GM12878 (cell line): Measurements from ENCODE around the gene GALNTL6. TPM values are rescaled to one million over a fixed set of nuclear protein-coding genes. Genes with fewer than 3 reads are reported as not detected.

Experiments used
- ATAC-seq: fragments of 200-7000 bp; cut with Tn5 transposase; 3 replicates; pipeline ENCODE4 v1.9.1; 2020; ENCODE audit warnings: mild to moderate bottlenecking, moderate library complexity
- BruUV-seq: library from RNA; stranded (reverse); fragments of 400-500 nt; replicated peaks from 2 replicates; lab custom pipeline; 2021; lab: Mats Ljungman, UMichigan
- CTCF ChIA-PET: fragments of 300-600 bp; sonication (Branson Sonifier 250); formaldehyde crosslinking; extraction: SDS; loops from one replicate; lab custom pipeline; 2021; ENCODE audit warnings: inconsistent platforms; lab: Yijun Ruan, JAX
- POLR2A ChIA-PET: fragments of 350-600 bp; formaldehyde crosslinking; extraction: SDS; loops from one replicate; lab custom pipeline; 2021; ENCODE audit warnings: inconsistent platforms; lab: Charles Lee
- RAD21 ChIA-PET: fragments of 300-600 bp; sonication (Branson Sonifier 250); formaldehyde crosslinking; loops from one replicate; lab custom pipeline; 2023; ENCODE audit warnings: antibody characterized with exemption; ENCODE audit not compliant: unreplicated experiment; lab: Charles Lee
- SMC1A ChIA-PET: fragments of 300-600 bp; sonication (Branson Sonifier 250); formaldehyde crosslinking; loops from one replicate; lab custom pipeline; 2023; ENCODE audit not compliant: unreplicated experiment, uncharacterized antibody; lab: Charles Lee
- DNase-seq: peaks from one replicate; pipeline ENCODE4 v3.0.0-alpha.2; 2011; ENCODE audit warnings: low read depth, low spot score
- FAIRE-seq: peaks from 3 replicates; lab custom pipeline; 2011; peaks lifted over from hg19 to GRCh38; lab: Jason Lieb, UNC
- H2AFZ ChIP-seq: 2 replicates; pipeline ENCODE4 v1.6.0; 2011; ENCODE audit warnings: low read depth, low read length, control low read depth; ENCODE audit not compliant: control insufficient read depth
- H3K27ac ChIP-seq: 2 replicates; pipeline ENCODE4 v1.5.1; 2011; ENCODE audit warnings: control low read depth; ENCODE audit not compliant: control insufficient read depth, insufficient read depth
- H3K27me3 ChIP-seq, 2 experiments: replicated peaks in 1 of 2; 2 replicates each; pipeline versions ENCODE4 v1.6.0 to v1.6.1; 2011; ENCODE audit warnings: low read length in 1 of 2; ENCODE audit not compliant: control insufficient read depth in 2 of 2, insufficient read depth in 2 of 2
- H3K36me3 ChIP-seq, 2 experiments: 2 replicates each; pipeline ENCODE4 v1.5.1; 2011; ENCODE audit warnings: low read length in 1 of 2; ENCODE audit not compliant: control insufficient read depth in 2 of 2, insufficient read depth in 2 of 2
- H3K4me1 ChIP-seq: 2 replicates; pipeline ENCODE4 v1.6.1; 2011; ENCODE audit warnings: mild to moderate bottlenecking, low read length, moderate library complexity, mixed read lengths; ENCODE audit not compliant: control insufficient read depth, insufficient read depth
- H3K4me2 ChIP-seq: 2 replicates; pipeline ENCODE4 v1.6.0; 2011; ENCODE audit warnings: control low read depth; ENCODE audit not compliant: control insufficient read depth, insufficient read depth
- H3K4me3 ChIP-seq: fragments of 200-600 bp; sonication (generic); 2 replicates; pipeline ENCODE4 v1.5.1; 2016
- H3K79me2 ChIP-seq: 2 replicates; pipeline ENCODE4 v1.6.0; 2011; ENCODE audit warnings: low read length; ENCODE audit not compliant: control insufficient read depth, insufficient read depth
- H3K9ac ChIP-seq: 2 replicates; pipeline ENCODE4 v1.8.0; 2011; ENCODE audit warnings: low read length, control low read depth, mixed read lengths; ENCODE audit not compliant: control insufficient read depth, insufficient read depth
- H3K9me3 ChIP-seq: replicated peaks from 3 replicates; pipeline ENCODE4 v1.5.1; 2011; ENCODE audit warnings: mild to moderate bottlenecking, low read length; ENCODE audit not compliant: control insufficient read depth, insufficient read depth
- H4K20me1 ChIP-seq: 2 replicates; pipeline ENCODE4 v1.6.0; 2011; ENCODE audit not compliant: control insufficient read depth, insufficient read depth
- BCLAF1 ChIP-seq: fragments of 450-650 bp; IDR thresholded peaks from 2 replicates; pipeline ENCODE4 v1.6.1; 2017; ENCODE audit warnings: antibody characterized with exemption, mild to moderate bottlenecking, moderate library complexity
- CBX5 ChIP-seq: sonication (generic); IDR thresholded peaks from 2 replicates; pipeline ENCODE4 v1.6.1; 2016; ENCODE audit warnings: low read depth, moderate library complexity, mild to moderate bottlenecking, inconsistent platforms
- E4F1 ChIP-seq: fragments of 450-650 bp; IDR thresholded peaks from 2 replicates; pipeline ENCODE4 v1.6.1; 2018; ENCODE audit warnings: borderline replicate concordance, mild to moderate bottlenecking; ENCODE audit not compliant: partially characterized antibody
- GATAD2B ChIP-seq: fragments of 450-650 bp; conservative IDR thresholded peaks from 2 replicates; pipeline ENCODE4 v1.6.1; 2017; ENCODE audit warnings: low read depth, mild to moderate bottlenecking, moderate library complexity
- HCFC1 ChIP-seq: fragments of 150-350 bp; IDR thresholded peaks from 2 replicates; pipeline ENCODE4 v1.6.1; 2014; ENCODE audit warnings: low read length
- HDAC6 ChIP-seq: fragments of 200-600 bp; sonication (generic); IDR thresholded peaks from one replicate; pipeline ENCODE4 v1.8.0; 2017; ENCODE audit warnings: antibody characterized with exemption; ENCODE audit not compliant: unreplicated experiment
- MYC ChIP-seq: IDR thresholded peaks from 2 replicates; pipeline ENCODE4 v1.6.1; 2011; ENCODE audit warnings: mild to moderate bottlenecking, low read length, moderate library complexity, inconsistent platforms; ENCODE audit not compliant: insufficient read depth, insufficient replicate concordance, insufficient read length, severe bottlenecking
- POU2F2 ChIP-seq: IDR thresholded peaks from 3 replicates; pipeline ENCODE4 v1.6.1; 2011; ENCODE audit warnings: low read depth, mild to moderate bottlenecking, low read length, borderline replicate concordance
- RB1 ChIP-seq: fragments of 450-650 bp; formaldehyde crosslinking; IDR thresholded peaks from 2 replicates; pipeline ENCODE4 v1.6.1; 2017; ENCODE audit warnings: mild to moderate bottlenecking, borderline replicate concordance
- RUNX3 ChIP-seq: IDR thresholded peaks from 2 replicates; pipeline ENCODE4 v1.6.1; 2012; ENCODE audit warnings: low read length, inconsistent platforms
- ZNF622 ChIP-seq: fragments of 450-650 bp; IDR thresholded peaks from 2 replicates; pipeline ENCODE4 v1.6.1; 2017; ENCODE audit warnings: mild to moderate bottlenecking, inconsistent platforms
- WGBS: methylation state at CpG from one replicate; pipeline ENCODE4 v1.1.6; 2016; ENCODE audit warnings: low lambda C conversion rate; ENCODE audit not compliant: insufficient replicate concordance, insufficient coverage; ENCODE audit errors: missing lambda C conversion rate; 5-methylcytosine and 5-hydroxymethylcytosine counted together
- in situ Hi-C: fragments of 300-500 bp; cut with MboI; formaldehyde crosslinking; loops from 9 replicates; pipeline ENCODE4 v1.14.3; 2018; ENCODE audit warnings: mixed read lengths
- intact Hi-C: fragments of 100-400 bp; cut with micrococcal nuclease; formaldehyde crosslinking; loops from one replicate; pipeline ENCODE4 v1.14.2; 2022; ENCODE audit not compliant: unreplicated experiment
- polyA plus RNA-seq, 11 experiments: library from polyadenylated mRNA; depleted of rRNA in 4 of 11; unstranded in 6 of 11; stranded (reverse) in 5 of 11; fragments of >200 nt; fragmentation: Nextera tagmentation in 4 of 11; fragmentation: Illumina TruSeq in 1 of 11; extraction: Ambion mirVana in 4 of 11; extraction: Trizol in 1 of 11; gene quantifications; 1 replicate in 1 of 11; 2 replicates in 10 of 11; pipeline versions ENCODE4 v1.2.1 to v1.2.3, GENCODE V29; 2011 to 2016; ENCODE audit warnings: inconsistent platforms in 2 of 11, missing spikeins in 2 of 11, low read depth in 1 of 11
- total RNA-seq, 4 experiments: library from RNA; depleted of rRNA in 3 of 4; stranded (reverse); fragments of >200 nt in 3 of 4; fragmentation: Illumina TruSeq in 1 of 4; extraction: Trizol in 1 of 4; gene quantifications; 2 replicates each; pipeline versions ENCODE4 v1.2.1 to v1.2.3, GENCODE V29; 2013 to 2021
- TF ChIP-seq, protein P1 (sequence below): IDR thresholded peaks from 2 replicates; pipeline ENCODE4 v1.6.1; 2012; ENCODE audit warnings: low read length, inconsistent platforms
- TF ChIP-seq, protein P2 (sequence below): IDR thresholded peaks from 2 replicates; pipeline ENCODE4 v1.6.1; 2011; ENCODE audit warnings: low read depth, low read length, improper control_type of control experiment, borderline replicate concordance

GALNTL6 gene
- total and polyA plus RNA-seq, 10 of the 15 experiments (the other 5 are each of a cell fraction or from before 2014, with no cell fraction given), result 0.01 to 0.29 TPM; not detected in 8

GRCh38 chr4:172481802-172482508 is 668.8 kb downstream of the GALNTL6 start:
- H4K20me1 ChIP-seq, result no peaks in the 10 kb centered on the region
- BruUV-seq, result no TSS peak
- CTCF ChIA-PET, result no interaction called here
- SMC1A ChIA-PET, result no interaction called here
- H3K4me3 ChIP-seq, result no peak overlapping the region
- no peak for ATAC-seq
- intact Hi-C loops, result no loop called here
- H2AFZ ChIP-seq, result no peak overlapping the region
- no peaks in the 10 kb centered on the region for H3K9me3 ChIP-seq
- FAIRE-seq, result no peak
- 41% methylated on average over 26 of the region's 30 CpGs for WGBS
- H3K27ac ChIP-seq, result no peak overlapping the region
- H3K27me3 ChIP-seq, result no peaks in the 10 kb centered on the region
- H3K36me3 ChIP-seq, result no peaks in the 10 kb centered on the region
- H3K9ac ChIP-seq, result no peak overlapping the region
- TF ChIP-seq BCLAF1 (no peak), RB1 (no peak), MYC (no peak), E4F1 (no peak), ZNF622 (no peak), HDAC6 (no peak), HCFC1 (no peak), POU2F2 (no peak), CBX5 (no peak), RUNX3 (no peak), GATAD2B (no peak)
- TF ChIP-seq, protein P1, sequence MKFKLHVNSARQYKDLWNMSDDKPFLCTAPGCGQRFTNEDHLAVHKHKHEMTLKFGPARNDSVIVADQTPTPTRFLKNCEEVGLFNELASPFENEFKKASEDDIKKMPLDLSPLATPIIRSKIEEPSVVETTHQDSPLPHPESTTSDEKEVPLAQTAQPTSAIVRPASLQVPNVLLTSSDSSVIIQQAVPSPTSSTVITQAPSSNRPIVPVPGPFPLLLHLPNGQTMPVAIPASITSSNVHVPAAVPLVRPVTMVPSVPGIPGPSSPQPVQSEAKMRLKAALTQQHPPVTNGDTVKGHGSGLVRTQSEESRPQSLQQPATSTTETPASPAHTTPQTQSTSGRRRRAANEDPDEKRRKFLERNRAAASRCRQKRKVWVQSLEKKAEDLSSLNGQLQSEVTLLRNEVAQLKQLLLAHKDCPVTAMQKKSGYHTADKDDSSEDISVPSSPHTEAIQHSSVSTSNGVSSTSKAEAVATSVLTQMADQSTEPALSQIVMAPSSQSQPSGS, result no peak
- TF ChIP-seq, protein P2, sequence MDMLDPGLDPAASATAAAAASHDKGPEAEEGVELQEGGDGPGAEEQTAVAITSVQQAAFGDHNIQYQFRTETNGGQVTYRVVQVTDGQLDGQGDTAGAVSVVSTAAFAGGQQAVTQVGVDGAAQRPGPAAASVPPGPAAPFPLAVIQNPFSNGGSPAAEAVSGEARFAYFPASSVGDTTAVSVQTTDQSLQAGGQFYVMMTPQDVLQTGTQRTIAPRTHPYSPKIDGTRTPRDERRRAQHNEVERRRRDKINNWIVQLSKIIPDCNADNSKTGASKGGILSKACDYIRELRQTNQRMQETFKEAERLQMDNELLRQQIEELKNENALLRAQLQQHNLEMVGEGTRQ, result no peak
- TF ChIP-seq, all 136 proteins: peak for 0
- Histone ChIP-seq H3K4me1 (no peaks in the 10 kb centered on the region), H3K4me2 (no peak overlapping the region), H3K79me2 (no peaks in the 10 kb centered on the region)
- ChIA-PET POLR2A (no interaction called here), RAD21 (no interaction called here)
- no peak for DNase-seq
- in situ Hi-C loops, result no loop called here
